AG04450 (cell line): ENCODE data around the gene MSX2. TPM values are rescaled to one million over a fixed set of nuclear protein-coding genes. Genes with fewer than 3 reads are reported as not detected.

ENCODE experiments used
- CTCF ChIA-PET: fragments of 300-600, 350-600 bp; formaldehyde crosslinking; extraction: SDS; loops from one replicate; lab custom pipeline; 2022; ENCODE audit warnings: antibody characterized with exemption, inconsistent platforms; lab: Charles Lee
- POLR2A ChIA-PET: fragments of 350-600 bp; formaldehyde crosslinking; extraction: SDS; loops from one replicate; lab custom pipeline; 2021; ENCODE audit warnings: antibody characterized with exemption, inconsistent platforms; lab: Yijun Ruan, JAX
- DNase-seq: peaks from one replicate; pipeline ENCODE4 v3.0.0-alpha.2; 2011; ENCODE audit warnings: low read depth, low spot score
- H3K27ac ChIP-seq: one replicate; pipeline ENCODE4 v1.5.1; 2012; ENCODE audit warnings: low read depth, low read length, control low read depth
- H3K27me3 ChIP-seq: one replicate; pipeline ENCODE4 v1.6.0; 2012; ENCODE audit warnings: low read length; ENCODE audit not compliant: control insufficient read depth, insufficient read depth
- H3K4me3 ChIP-seq: 2 replicates; pipeline ENCODE4 v1.5.1; 2011; ENCODE audit warnings: mild to moderate bottlenecking, low read depth, low read length, control low read depth
- H3K9me3 ChIP-seq: 2 replicates; pipeline ENCODE4 v1.5.1; 2012; ENCODE audit warnings: low read length; ENCODE audit not compliant: control insufficient read depth, insufficient read depth
- polyA plus RNA-seq: library from polyadenylated mRNA; depleted of rRNA; stranded (reverse); fragments of >200 nt; gene quantifications from 2 replicates; pipeline ENCODE4 v1.2.3, GENCODE V29; 2011
- TF ChIP-seq, protein P1 (sequence below): IDR thresholded peaks from 2 replicates; pipeline ENCODE4 v1.5.1; 2011; ENCODE audit warnings: low read depth, low read length, control low read depth, inconsistent platforms

Gene MSX2
- polyA plus RNA-seq, 1 experiment: 7.2 TPM

- no peak for DNase-seq
- TF ChIP-seq, protein P1, sequence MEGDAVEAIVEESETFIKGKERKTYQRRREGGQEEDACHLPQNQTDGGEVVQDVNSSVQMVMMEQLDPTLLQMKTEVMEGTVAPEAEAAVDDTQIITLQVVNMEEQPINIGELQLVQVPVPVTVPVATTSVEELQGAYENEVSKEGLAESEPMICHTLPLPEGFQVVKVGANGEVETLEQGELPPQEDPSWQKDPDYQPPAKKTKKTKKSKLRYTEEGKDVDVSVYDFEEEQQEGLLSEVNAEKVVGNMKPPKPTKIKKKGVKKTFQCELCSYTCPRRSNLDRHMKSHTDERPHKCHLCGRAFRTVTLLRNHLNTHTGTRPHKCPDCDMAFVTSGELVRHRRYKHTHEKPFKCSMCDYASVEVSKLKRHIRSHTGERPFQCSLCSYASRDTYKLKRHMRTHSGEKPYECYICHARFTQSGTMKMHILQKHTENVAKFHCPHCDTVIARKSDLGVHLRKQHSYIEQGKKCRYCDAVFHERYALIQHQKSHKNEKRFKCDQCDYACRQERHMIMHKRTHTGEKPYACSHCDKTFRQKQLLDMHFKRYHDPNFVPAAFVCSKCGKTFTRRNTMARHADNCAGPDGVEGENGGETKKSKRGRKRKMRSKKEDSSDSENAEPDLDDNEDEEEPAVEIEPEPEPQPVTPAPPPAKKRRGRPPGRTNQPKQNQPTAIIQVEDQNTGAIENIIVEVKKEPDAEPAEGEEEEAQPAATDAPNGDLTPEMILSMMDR: no peak
- Histone ChIP-seq H3K27ac (no peak overlapping the region), H3K9me3 (peaks cover 15% of the 10 kb centered on the region), H3K4me3 (no peak overlapping the region), H3K27me3 (peaks cover 46% of the 10 kb centered on the region)
- POLR2A ChIA-PET: no interaction called here
- CTCF ChIA-PET: interaction anchor here (0.6 kb wide), 1 partner anchor 9 kb away, joined by 7 read pairs; the partner anchor contains the start of gene MSX2
Observed at GRCh38 chr5:174733091-174733690, 8.8 kb downstream of the MSX2 start.

DNA sequence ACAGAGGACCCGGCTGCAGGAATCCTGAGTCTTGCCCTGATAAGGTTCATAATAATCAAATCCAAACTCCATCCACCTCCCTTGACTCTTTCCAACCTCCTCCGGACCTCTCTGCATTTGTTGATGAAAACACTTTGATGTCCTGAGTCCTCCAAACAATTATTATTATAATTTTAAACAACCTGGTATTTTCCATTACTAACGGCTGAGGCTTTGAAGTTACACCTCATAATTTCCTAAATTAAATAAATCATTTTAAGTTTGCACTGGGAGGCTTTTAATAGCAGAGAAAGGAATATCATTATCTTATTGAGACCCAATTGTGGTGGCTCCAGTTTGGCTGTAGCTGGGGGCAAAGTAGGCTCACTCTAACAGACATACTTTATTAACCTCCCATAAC is 9.5 kb downstream of the MSX2 start:
- ChIA-PET POLR2A (no interaction called here), CTCF (interaction anchor here (3.7 kb wide), 1 partner anchor 314 kb away, joined by 47 read pairs; no protein-coding TSS in a partner anchor)
- Histone ChIP-seq H3K27ac (no peak overlapping the region), H3K27me3 (peaks cover 46% of the 10 kb centered on the region), H3K4me3 (no peak overlapping the region), H3K9me3 (peaks cover 15% of the 10 kb centered on the region)
- DNase-seq: no peak
- TF ChIP-seq, protein P1: no peak

- TF ChIP-seq, protein P1: no peak
- Histone ChIP-seq H3K27me3 (peaks cover 47% of the 10 kb centered on the region), H3K27ac (no peak overlapping the region), H3K4me3 (peak overlapping the region; percentile 44), H3K9me3 (peaks cover 15% of the 10 kb centered on the region)
- no peak for DNase-seq
- ChIA-PET POLR2A (no interaction called here), CTCF (interaction anchor here (0.7 to 3.7 kb wide), 3 partner anchors 315 to 416 kb away, joined by 3 to 47 read pairs (median 4); no protein-coding TSS in a partner anchor)
Observed at GRCh38 chr5:174734571-174735497, 10.5 kb downstream of the MSX2 start.

GRCh38 chr5:174735498-174736330 is 11.3 kb downstream of the MSX2 start:
- TF ChIP-seq, protein P1: peak; percentile 62
- Histone ChIP-seq H3K27me3 (peaks cover 49% of the 10 kb centered on the region), H3K4me3 (peak overlapping the region; percentile 44), H3K9me3 (peaks cover 15% of the 10 kb centered on the region), H3K27ac (no peak overlapping the region)
- ChIA-PET POLR2A (no interaction called here), CTCF (interaction anchor here (0.5 to 3.7 kb wide), 16 partner anchors 8 to 417 kb away, joined by 3 to 47 read pairs (median 4); no protein-coding TSS in a partner anchor)
- no peak for DNase-seq
